Measurements from ENCODE around the gene RARB.

Gene RARB

DNA sequence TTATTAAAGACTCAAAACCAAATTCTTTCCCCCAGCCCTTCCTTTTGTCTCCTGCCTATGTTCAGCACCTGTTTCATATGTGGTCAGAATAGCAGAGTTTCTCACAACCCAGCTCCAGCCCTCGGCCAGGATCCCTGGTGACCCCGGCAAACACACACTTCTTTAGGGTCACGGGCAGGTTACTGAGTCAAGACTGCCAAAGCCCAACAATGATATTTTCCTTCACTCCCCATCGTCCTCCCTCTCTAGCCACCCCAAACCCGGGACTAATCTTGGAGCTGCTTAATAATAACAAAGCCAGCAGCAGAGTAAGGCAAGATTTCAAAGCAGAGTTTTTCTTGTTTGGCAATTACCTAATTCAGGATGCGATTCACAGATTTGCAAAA is 25.5 kb downstream of the RARB start:
- peak overlapping the region; percentile 26 for H3K4me3 ChIP-seq (ENCODE audit: low read length)
- no peak for DNase-seq (ENCODE audit: low read depth)
- TF ChIP-seq, protein P1, sequence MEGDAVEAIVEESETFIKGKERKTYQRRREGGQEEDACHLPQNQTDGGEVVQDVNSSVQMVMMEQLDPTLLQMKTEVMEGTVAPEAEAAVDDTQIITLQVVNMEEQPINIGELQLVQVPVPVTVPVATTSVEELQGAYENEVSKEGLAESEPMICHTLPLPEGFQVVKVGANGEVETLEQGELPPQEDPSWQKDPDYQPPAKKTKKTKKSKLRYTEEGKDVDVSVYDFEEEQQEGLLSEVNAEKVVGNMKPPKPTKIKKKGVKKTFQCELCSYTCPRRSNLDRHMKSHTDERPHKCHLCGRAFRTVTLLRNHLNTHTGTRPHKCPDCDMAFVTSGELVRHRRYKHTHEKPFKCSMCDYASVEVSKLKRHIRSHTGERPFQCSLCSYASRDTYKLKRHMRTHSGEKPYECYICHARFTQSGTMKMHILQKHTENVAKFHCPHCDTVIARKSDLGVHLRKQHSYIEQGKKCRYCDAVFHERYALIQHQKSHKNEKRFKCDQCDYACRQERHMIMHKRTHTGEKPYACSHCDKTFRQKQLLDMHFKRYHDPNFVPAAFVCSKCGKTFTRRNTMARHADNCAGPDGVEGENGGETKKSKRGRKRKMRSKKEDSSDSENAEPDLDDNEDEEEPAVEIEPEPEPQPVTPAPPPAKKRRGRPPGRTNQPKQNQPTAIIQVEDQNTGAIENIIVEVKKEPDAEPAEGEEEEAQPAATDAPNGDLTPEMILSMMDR (conservative IDR thresholded peaks at IDR 0.05; ENCODE audit: low read length), result no peak

DNA sequence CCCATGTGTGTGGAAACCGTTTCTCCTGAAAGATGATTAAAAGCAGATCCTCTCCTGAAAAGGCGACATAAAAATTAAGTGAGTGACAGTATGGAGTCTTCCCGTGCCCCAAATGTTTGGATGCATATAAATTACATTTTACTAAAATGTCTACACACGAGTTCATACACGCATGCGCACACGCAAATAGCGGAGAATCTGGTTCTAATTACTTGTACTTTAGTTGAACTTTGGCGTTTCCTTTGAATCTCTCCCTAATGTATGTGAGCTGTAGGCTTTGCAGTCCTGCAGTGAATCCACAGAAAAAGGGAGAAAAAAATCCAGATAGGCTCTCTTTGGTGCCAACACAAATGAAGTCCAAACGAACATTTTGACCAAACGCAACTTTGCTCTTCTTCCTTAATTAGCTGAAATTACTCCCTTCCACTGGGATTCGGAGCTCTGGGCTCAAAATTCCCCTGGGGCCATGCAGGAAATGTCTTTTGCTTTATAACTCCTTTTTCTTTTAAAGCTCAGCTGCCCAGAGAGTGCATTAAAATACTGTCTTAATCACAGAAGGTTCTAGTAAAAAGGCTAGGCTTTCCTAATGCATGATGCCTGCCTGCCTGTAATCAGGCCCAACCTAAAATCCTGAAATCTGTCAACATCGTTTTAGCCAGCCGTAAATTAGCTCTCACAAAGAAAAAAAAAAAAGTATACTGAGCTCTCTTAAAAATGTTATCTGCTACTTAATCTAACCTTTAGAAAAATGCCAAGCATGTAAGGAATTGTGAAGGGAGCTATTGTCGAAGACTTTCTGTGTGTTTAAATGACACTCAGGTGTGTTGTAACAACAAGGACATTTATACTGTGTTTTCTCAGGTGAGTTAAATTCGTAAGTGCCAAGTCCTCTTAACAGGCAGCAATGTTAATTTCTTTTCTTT is 26.2 kb downstream of the RARB start:
- TF ChIP-seq, protein P1 (conservative IDR thresholded peaks at IDR 0.05; ENCODE audit: low read length), result no peak
- DNase-seq (ENCODE audit: low read depth), result peak; percentile 69
- peak overlapping the region; percentile 26 for H3K4me3 ChIP-seq (ENCODE audit: low read length)

DNA sequence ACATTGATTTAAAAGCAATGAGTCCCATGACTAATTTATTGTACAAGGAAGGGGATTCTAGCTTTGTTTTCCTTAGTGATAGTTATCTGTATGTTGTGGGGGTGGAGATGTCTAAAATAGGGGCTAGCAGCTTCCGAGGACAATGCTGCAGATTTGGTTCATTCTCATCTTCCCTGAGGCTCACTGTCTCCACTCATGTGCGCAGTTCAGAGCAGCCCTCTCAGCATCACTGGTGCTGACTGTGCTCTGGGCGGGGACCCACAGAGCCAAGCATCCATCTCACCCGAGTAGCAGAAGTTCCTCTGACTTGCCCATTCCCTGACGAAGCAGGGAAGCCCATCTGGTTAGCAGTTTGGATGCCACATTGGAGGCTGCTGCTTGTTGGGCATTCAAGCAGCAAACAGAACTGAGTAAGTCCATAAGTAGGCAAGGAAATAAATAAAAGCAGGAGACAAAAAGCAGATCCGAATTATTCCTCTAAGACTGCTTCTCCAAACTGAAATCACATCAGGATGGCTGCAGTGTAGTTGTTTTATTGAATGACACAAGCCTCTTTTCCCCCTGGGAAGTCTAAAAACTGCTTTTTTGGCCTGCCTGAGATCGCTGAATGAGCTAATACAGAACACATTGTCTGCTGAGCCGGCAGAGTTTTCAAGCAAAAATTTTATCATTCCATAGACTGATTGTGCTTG is 27.5 kb downstream of the RARB start:
- TF ChIP-seq, protein P1 (conservative IDR thresholded peaks at IDR 0.05; ENCODE audit: low read length), result no peak
- peak; percentile 57 for DNase-seq (ENCODE audit: low read depth)
- no peak overlapping the region for H3K4me3 ChIP-seq (ENCODE audit: low read length)

DNA sequence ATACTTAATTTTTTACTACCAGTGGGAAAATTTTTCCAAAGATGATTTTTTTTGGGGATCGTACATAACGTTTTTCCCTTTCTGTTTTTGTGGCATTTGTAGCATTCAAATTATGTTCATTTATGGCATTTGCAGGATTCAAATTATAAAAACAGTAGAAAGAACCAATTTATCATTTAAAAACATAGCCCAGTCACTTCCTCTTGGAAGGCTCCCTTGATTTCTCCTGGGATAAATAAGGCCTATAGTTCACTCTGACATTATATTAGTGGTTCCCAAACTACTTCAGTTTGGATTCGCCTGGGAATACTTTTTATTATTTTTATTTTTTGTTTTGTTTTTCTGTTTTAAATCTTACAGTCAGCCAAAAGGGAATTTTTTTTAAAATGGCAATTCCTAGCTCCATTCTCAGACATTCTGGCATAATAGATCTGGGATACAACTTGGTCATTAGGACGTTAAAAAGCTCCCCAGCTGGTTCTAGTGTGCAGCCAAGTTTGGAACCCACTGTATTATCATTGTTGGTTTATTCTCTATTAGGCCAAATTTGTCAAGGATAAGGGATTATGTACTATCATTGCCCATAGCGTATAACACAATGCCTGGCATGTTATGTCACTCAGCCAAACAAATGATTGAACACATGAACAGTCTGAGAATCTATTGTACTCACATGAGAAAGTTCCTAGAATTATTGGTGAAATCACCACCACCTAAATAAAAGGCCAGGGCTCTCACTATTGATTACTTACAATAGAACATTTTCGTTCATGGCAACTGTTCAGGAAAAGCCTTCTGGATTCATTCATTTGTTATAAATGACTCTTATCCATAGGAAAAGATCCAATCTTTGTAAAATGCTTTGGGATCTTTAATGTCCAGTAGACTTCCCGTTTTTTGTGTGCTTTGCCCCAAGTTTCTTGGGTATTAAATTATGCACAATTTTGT is 28.9 kb downstream of the RARB start:
- TF ChIP-seq, protein P1 (conservative IDR thresholded peaks at IDR 0.05; ENCODE audit: low read length), result no peak
- no peak for DNase-seq (ENCODE audit: low read depth)
- H3K4me3 ChIP-seq (ENCODE audit: low read length), result no peak overlapping the region

DNA sequence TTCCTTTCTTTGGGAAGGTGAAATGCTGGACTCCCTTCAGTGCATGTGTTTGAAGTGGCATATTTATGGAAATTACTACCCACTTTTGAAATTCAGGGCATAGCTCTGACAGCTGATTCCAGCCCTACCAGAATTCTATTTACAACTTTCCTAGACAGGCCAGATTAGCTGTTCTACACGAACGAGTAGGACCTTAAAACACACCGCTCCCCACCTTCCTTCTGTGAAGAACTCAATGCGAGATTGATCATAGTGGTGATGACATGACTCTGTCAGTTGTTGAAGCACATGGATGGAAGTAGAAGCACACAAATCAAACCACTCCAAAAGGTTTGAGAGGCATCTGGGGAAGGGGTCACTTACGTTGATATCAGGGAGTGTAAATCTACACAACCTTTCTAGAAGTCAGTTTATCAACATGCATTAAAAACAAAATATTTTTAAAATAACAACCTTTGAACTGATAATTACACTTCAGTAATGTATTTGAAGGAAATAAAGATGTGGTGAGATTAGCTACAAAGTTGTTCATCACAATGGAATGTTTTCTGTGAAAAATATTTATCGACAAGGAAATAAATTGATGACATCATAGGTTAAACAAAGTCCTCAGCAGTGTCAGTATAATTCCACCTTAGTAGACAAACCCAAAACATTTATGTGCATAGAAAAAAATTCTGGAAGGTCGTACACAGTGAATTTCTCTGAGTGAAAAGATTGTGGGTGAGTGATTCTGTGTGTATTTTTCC is 29.8 kb downstream of the RARB start:
- H3K4me3 ChIP-seq (ENCODE audit: low read length), result no peak overlapping the region
- DNase-seq (ENCODE audit: low read depth), result no peak
- TF ChIP-seq, protein P1 (conservative IDR thresholded peaks at IDR 0.05; ENCODE audit: low read length), result no peak

DNA sequence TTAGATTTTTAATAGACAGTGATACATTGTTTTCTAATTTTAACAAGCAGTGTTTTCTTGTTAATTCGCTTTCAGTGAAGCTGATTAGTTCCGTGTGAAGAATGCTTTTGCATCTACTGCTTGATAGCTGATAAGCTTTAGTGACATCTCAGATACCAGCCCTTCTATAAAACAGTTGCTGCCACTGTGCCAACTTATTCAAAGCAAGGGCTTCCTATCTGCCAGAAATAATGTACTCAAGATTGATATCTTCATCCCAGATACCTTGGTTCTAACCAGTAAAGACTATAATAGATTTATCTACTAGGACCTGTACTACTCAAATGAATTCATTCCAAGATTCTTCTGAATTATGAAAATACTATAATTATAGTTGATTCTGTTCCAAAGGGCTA is 30.4 kb downstream of the RARB start:
- DNase-seq (ENCODE audit: low read depth), result no peak
- H3K4me3 ChIP-seq (ENCODE audit: low read length), result no peak overlapping the region
- TF ChIP-seq, protein P1 (conservative IDR thresholded peaks at IDR 0.05; ENCODE audit: low read length), result no peak
